Renal cortical epithelial cell (primary cell): ENCODE results near the gene SETD1A. TPM values are rescaled to one million over a fixed set of nuclear protein-coding genes. Genes with fewer than 3 reads are reported as not detected.
"Not testable (repeated sequence)": the region's sequence is repeated elsewhere in the genome, so short reads cannot be mapped to it uniquely, and the experiment has no call there.

ENCODE experiments used
- DNase-seq: peaks from one replicate; pipeline ENCODE4 v3.0.0-alpha.2; 2011; ENCODE audit warnings: low read depth
- total RNA-seq: library from RNA; depleted of rRNA; stranded (reverse); fragments of >200 nt; gene quantifications from 2 replicates; pipeline ENCODE4 v1.2.3, GENCODE V29; 2014

SETD1A gene
- total RNA-seq, 1 donor from 2014 or later: 7.6 TPM

DNA sequence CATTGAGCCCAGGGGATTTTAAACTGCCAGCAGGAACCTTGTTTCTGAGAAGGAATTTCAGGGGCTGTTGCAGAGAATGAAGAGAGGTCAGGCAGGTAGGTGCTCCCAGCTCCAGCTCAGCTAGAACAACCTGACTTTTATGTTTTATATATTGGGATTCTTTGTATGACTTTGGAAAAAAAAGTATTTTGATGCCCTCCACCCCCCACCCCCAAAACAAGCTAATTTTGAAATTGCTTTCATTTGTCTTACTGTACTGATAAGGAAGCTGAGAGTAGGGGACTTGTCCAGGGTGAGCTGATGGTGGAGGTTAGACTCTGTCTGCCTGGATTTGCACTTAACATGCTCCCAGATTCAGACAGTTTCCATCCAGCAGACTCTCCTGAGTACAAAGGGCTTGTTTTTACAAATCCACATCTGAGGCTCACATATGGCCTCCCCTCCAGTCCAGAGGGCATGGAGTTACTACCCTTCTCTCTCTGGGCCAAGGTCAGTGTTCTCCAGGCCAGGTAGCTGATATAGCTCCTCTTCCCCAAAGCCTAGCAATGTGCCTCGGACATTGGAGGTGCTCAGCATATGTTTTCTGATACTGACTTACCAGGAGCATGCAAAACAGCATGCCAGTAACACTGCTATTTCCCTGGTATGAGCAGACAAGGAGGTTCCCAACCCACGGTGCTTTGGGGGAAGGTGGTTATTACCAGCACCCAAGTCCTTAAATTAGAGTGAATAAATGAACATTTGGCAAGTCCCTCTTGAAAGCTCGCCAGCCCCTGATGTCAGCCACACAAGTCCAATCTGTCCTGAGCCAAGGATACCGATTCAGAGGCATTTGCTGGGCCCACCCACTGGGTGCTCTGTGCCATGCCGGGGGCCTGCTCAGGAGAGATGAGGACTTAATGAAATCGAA lies 41.6 kb downstream of the SETD1A start:
- DNase-seq: no peak

DNA sequence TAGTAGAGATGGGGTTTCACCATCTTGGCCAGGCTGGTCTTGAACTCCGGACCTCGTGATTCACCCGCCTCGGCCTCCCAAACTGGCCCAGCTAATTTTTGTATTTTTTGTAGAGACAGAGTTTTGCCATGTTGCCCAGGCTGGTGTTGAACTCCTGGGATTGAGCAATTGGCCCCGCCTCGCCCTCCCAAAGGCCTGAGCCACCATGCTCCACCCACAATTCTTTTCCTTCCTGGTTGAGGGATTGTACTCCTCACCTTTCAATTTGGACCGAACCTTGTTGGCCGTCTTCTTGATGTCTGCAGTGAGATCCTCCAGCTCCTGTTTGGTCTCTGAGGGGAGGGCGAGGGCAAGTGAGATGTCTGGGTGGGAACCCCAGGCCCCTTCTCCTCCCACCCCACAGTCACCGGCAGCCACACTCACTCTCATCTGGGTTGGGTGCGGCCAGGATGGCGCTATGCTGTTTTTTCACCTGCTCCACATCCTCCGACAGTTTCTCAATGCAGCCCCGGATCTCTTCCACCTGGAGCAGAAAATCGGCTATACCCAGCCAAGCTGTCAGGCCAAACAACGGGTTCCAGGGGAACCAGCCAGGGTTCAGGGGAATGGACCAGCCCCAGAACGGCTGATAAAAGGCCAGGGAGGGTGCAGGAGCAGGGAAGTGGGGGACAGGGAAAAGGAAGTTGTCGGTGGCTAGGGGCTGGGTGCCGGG lies 43.3 kb downstream of the SETD1A start:
- DNase-seq: no peak

GRCh38 chr16:31001507-31002249 lies 44.1 kb downstream of the SETD1A start:
- no peak for DNase-seq

GRCh38 chr16:31002250-31002700 lies 44.7 kb downstream of the SETD1A start:
- DNase-seq: no peak

- DNase-seq: no peak
Measured at GRCh38 chr16:31002862-31003341, 45.3 kb downstream of the SETD1A start.

DNA sequence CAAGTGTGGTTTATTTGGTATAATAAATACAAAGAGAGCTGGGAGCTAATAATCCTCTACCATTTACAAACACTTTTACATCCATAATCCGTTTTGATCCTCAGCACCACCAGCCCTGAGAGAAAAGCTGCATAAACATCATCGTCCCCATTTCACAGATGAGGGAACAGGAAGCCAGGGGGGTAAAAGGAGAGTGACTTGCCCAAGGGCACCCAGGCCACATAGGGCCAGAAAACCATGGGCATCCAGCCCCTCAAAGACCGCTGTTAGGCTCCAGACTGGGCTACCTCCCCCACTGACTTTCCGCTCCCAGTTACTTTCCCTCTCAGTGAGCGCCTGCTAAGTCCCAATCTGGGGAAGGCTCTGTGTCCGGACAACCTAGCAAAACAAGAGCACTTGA lies 46.2 kb downstream of the SETD1A start:
- DNase-seq: no peak

DNA sequence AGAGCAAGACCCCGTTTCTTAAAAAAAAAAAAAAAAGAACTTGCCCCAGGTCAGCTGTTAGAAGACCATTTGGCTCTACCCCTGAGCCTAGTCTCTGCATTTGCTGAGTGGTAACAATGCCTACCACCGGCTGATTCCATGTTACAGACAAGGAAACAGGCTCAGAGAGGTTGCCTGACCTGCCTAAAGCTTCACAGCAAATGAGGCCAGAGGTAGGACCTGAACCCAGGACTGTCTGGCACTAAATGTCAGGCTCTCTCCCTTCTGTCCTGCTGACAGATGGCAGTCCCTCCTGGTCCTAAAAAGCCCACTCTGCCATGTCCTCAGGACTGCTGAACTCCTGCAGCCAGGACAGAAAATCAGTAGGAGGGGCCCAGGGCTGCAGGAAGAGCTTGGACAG lies 47.1 kb downstream of the SETD1A start:
- DNase-seq: no peak

DNA sequence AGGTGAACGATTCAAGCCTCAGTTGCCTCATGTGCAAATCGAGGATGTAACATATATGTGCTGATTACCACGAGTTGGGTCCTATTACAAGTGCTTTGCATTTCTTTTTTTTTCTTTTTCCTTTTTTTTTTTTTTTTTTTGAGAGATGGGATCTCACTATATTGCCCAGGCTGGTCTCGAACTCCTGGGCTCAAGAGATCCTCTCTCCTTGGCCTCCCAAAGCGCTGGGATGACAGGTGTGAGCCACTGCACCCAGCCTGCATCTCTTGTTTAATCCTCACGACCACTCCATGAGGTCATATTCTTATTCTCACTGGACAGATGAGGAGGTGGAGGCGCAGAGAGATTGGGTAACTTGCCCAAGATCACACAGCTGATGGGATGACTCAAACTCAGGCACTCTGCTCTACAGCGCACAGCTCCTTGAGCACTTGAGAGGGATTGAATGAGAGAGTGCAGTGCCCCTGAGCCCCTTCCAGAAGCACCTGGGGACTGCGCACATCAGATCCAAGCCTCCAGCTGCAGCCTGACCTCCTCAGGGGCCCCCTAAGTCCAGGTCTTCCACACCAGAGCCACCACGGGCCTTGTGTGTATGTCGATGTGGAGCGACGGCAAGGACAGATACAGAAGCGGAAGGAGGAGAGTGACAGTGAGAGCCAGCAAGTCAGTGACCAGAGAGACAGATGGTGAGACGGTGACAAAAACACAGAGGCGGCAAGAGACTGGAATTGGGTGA lies 48.0 kb downstream of the SETD1A start:
- no peak for DNase-seq

GRCh38 chr16:31006086-31006385 lies 48.5 kb downstream of the SETD1A start:
- no peak for DNase-seq

DNA sequence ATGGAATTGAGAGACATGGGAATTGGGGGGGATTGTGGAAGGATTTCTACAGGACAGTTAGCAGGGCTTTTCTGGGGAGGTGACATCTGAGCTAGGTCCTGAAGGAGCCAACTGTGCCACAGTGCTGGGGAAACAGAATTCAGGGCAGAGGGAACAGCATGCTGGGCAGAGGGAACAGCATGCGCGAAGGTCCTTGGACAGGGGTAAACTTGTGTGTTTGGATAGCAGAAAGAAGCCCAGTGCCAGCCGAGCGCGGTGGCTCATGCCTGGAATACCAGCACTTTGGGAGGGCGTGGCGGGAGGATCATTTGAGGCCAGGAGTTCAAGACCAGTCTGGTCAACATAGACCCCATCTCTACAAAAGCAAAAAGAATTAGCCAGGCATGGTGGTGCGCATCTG lies 49.0 kb downstream of the SETD1A start:
- no peak for DNase-seq

- DNase-seq: no peak
Measured at GRCh38 chr16:31007684-31008083, 50.1 kb downstream of the SETD1A start.

DNA sequence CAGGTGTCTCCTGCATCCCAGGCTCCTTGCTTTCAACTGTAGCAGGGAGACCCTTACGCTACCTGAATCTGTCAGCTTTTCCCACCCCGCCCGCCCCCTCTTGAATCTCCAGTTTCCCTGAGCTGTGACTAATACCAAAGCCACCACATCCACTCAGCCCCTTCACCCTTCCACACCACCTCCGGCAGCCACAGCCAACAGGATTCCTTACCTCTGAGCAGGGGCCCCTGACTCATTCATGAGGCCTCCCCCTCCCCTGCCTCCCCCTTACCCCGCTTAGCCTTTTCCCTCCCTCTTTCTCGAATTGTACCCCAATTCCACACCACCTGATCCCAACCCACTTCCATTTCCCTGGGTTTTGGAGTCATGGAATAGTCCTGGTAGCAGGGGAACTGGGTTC lies 50.6 kb downstream of the SETD1A start:
- DNase-seq: peak; percentile 75

DNA sequence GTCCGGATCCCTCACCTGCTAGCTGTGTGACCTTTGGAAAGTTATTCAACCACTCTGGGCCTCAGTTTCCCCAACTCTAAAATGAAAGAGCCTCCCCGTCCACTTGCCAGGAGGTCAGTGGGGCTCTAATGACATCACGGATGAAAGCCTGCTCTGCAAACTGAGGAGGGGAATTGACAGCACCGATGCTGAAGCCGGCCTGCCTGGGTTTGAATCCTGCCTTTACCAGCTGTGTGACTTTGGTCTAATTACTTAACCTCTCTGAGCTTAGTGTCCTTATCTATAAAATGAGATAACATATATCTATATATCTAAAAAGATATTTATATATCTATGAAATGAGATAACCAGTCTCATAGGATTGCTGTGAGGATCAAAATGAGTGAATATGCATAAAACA lies 51.0 kb downstream of the SETD1A start:
- no peak for DNase-seq

DNA sequence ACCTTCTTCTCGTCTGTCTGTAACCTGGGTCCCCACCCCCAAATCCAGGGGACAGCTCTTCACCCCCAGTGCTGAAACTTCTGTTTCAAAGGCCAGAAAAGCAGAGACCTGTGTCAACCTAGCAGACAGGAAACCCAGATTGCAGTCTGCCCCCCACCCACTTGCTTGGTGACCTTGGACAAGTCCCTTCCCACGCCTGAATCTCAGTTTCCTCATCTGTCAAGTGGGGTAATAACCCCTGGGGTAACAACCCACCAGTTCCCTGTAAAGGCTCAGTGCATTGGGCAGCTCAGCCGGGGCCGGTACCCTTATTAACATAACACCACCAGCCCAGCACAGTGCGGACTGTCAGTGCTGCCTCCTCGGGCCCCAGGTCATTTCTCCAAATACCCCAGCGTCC lies 51.6 kb downstream of the SETD1A start:
- DNase-seq: no peak

DNA sequence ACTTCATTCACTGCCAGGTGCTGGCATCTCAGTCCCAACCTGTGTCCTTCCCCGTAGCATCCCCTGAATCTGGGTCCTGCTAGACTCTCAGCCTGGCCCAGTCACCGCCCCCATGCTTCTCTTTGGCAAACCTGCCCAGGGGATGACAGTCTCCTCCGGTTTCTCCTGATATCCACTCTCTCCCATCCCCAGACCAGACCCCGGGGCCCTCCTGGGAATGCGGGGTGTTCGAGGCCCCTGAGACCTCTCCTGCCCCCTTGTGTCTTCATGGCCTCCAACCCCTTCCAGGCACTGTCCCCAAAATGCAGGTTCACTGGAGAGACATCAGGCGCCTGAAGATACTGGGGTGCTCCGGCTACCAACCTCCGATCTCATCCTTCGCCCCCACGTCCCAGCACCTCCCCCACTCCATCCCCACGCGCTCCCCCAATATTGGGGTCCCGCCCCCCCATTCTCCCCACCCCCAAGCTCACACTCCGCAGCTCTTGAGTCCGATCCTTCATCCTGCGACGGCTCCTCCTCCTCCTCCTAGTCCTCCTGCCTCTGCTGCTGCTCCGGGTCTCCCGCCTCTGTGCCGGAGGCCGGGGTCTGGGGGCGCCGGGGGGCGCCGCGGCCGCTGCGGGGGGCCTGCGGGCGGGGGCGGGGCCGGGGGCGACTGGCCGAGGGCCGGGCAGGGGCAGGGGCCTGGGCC lies 52.5 kb downstream of the SETD1A start:
- no peak for DNase-seq

DNA sequence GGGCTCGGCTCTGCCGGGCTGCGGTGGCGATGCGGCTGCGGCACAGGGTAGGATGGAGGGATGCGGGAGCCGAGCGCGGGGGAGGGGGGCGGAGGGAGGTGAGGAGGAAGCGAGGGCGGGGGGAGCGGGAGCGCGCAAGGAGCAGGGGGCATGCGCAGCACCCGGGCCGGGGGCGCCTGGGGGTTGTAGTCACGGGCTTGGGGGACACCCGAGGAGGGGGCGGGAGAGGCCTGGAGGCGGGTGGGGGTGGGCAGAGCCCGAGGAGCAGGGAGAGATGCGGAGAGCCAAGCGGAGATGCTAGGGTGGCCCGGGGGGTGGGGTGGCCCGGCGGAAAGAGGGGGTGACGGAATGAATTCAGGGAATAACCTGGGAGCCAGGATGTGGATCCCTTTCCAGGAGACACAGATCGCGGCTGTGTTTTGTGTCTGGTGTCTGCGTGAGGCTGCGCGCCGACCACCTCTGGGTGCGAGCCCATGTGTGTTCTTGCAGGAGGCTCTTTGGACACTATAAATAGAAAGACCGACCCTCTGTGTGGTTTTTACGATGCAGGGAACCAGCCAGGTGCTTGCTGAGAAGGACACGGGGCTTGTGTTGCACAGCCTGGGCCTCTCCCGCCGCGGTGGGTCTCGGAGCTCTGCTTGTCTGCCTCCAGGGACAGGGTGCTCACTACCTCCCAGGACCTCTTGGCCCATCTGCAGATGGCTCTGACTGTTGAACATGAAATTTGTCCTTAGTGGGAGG lies 53.2 kb downstream of the SETD1A start, which contains the start of gene STX1B:
TSS of gene STX1B (minus strand) at position 54 of the 741 bp plus-strand sequence. CDS start 242 bp downstream, outside the sequence.
- DNase-seq: no peak

DNA sequence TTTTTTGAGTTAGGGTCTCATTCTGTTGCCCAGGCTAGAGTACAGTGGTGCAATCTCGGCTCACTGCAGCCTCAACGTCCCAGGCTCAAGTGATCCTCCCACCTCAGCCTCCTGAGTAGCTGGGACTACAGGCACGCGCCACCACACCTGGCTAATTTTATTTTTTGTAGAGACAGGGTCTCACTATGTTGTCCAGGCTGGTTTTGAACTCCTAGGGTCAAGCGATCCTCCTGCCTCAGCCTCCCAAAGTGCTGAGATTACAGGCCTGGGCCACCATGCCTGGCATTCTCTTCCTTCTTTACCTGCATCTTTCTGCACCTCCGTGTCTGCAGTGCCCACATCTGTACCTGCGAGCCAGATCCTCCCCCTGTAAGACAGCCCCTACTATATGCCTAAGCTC lies 54.3 kb downstream of the SETD1A start:
- not testable (repeated sequence) for DNase-seq

DNA sequence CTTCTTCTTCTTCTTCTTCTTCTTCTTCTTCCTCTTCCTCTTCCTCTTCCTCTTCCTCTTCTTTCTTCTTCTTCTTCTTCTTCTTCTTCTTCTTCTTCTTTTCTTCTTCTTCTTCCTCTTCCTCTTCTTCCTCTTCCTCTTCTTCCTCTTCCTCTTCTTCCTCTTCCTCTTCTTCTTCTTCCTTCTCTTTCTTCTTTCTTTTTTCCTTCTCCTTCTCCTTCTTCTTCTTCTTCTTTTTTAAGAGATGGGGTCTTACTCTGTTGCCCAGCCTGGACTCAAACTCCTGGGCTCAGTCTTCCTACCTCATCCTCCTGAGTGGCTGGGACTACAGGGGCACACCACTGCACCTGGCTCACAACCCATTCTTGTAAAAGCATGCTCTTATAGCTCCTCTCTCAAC lies 55.7 kb downstream of the SETD1A start:
- DNase-seq: not testable (repeated sequence)

DNA sequence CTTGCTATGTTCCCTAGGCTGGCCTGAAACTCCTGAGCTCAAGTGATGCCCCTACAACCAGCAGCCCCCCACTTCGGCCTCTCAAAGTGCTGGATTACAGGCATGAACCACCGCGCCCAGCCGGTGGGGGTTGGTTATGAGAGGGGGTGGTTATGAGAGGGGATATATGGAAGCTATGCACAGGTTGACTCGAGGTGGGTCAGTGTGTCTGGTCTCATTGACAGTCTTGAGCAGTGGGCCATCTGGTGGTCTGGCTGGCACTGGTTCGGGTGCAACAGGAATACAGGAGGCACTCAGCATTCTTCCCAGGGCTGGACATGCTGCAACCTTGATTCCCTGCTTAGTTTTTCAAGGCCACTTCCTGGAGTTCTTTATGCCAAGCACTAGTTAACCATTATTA lies 58.5 kb downstream of the SETD1A start:
- DNase-seq: peak; percentile 55

- DNase-seq: not testable (repeated sequence)
Measured at GRCh38 chr16:31017756-31018155, 60.2 kb downstream of the SETD1A start.
